Ammon's horn (tissue), 1 donor: ENCODE results near the gene ARRDC1.

Source experiments
- DNase-seq: peaks from one replicate; pipeline ENCODE4 v3.0.0-alpha.2; 2016; ENCODE audit warnings: low spot score

The ARRDC1 gene

DNA sequence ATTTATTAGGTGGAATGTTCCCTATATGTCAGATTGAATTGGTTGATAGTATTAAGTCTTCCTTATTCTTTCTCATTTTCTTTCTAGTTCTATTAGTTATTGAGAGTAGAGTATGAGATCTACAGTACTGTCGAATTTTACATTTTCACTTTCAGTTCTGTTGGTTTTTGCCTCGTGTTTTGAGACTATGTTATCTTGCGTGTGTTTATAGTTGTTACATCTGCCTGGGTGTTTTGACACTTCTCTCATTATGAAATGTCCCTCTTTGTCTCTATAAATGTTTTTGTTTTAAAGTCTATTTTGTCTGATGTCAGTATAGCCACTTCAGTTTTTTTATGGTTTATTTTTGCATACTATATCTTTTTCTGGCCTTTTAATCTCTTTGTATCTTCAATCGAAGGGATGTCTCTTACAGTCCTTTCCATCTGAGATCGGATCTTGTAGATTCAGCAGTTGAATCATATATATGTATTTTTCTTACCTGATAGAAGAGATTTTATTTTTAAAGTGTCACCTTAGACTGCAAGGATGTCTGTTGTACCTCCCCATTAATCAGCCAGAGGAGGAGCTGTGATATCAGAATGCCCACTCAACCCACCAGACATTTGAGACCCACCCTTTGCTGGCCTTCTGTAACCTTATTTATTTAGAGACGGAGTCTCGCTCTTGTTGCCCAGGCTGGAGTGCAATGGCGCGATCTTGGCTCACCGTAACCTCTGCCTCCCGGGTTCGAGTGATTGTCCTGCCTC lies 34.0 kb downstream of the ARRDC1 start:
- no peak for DNase-seq

DNA sequence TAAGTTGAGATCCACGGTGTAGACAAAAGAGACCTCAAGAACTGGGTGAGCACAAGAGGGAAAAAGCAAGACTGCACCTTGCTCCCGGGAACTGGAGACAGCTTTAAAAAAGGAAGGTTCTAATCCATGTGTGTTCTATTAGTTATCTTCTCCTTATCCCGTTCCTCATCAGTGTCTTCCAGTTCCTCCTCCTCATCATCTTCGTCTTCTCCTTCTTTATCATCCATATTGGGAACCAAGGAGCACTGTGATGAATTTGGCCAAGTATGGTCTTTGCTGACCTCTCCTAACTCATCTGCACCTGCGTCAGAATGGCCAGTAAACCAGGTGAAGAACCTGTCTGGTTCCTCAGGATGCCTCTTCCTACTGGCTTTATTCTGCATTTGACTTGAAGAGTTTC lies 35.4 kb downstream of the ARRDC1 start:
- no peak for DNase-seq

DNA sequence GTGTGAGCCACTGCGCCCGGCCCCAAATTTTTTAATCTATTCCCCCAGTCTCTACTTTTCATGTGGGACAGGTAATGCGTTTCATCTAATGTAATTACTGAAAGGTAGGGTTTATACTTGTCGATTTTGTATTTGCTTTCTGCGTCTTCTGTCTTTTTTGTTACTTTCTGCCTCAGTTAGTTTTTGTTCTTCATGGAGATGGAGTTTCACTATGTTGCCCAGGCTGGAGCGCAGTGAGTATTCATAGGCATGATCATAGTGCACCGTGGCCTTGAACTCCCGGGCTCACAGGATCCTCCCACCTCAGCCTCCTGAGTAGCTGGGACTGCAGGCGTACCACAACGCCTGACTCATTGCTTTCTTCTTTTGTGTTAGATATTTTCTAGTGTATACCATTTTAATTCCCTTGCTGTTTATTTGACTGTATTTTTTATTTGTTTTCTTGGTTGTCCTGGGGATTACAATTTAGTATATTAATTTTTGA lies 36.7 kb downstream of the ARRDC1 start:
- no peak for DNase-seq

DNA sequence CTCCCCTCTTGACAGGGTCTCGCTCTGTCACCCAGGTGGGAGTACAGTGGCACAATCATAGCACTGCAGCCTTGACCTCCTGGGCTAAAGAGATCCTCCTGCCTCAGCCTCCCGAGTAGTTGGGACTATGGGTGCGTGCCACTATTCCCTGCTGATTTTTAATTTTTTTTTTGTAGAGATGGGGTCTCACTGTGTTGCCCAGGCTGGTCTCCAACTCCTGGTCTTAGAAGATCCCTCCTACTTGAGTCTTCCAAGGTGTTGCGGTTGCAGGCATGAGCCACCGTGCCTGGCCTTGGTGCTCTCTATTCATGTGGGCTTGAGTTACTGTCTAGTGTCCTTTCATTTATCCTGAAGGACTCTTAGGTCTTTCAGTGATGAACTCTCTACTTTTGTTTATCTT lies 37.4 kb downstream of the ARRDC1 start:
- no peak for DNase-seq

DNA sequence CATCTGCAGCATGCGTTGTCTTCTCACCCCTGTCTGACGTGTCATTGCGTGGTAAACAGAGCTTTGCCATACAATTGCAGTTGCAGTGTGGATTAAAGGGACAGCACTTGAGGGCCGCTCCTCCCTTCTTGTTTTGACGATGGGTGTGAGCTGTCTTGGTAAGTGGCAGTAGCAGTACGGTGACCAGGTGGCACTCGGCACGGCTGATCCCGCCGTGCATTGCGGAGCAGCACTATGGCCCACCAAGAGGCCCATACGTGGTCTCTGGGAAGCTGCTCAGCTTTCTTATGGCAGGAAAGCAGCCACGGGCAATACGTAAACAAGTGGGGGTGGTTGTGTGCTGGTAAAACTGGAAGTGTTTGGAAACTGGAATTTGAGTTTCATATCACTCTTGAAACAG lies 38.4 kb downstream of the ARRDC1 start:
- DNase-seq: no peak

DNA sequence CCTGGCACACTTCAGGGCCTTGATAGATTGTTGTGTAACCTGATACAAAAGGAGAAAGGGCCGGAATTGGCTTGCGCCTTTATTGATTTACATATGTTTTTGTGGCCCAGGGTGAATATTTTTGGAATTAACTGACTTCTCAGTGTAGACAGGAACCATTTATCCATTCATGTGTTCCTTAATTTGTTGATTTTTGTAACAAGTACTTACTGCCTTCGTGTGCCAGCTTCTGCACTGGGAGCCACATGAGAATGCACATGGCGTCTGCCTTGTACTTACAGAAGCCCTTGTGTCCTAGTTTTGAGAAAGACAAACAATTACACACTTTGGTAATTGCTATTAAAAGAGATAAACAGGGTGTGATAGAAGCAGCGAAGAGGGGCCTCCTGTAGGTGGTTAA lies 39.7 kb downstream of the ARRDC1 start:
- DNase-seq: no peak

DNA sequence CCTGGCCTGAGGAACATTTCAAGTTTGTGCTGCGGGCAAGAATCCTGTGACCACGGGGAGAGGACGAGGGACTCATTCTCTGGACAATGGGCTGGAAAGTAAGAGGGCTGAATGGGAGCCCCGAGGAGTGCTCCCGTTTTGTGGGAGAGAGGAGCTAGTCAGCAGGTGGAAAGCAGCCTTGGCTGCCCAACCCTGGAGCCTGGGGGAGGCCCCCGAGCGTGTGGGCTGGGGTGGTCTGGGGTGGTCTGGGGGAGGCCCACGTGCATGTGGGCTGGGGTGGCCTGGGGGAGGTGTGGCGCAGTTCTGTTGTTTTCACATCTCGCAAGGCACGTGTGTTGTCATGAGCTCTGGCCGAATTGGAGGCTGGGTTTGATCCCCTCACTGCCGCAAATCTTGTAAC lies 40.9 kb downstream of the ARRDC1 start:
- no peak for DNase-seq

DNA sequence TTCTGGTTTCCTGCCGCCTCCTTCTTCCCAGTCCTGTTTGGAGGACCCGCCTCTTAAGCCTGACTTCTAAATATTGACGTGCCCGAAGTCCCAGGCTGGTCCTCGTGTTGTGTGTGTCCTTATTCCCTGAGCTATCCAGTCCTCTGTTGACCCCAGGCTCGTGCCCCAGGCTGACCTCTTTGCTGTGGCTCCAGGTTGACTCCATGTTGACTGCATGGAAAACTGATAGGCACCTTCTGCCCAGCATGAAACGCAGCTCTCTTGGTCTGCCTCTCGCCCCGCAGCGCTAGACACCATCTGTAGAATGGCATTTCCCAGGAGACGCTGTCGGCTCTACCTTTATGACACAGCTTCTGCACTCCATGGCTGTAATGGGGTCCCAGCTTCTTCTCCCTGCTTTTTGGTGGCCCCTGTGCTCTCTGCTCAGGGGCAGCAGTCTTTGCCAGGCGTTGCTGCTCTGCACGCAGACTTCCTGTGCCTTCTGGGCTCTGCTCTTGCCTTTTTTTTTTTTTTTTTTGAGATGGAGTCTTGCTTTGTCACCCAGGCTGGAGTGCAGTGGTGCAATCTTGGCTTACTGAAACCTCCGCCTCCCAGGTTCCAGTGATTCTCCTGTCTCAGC lies 41.7 kb downstream of the ARRDC1 start:
- no peak for DNase-seq

DNA sequence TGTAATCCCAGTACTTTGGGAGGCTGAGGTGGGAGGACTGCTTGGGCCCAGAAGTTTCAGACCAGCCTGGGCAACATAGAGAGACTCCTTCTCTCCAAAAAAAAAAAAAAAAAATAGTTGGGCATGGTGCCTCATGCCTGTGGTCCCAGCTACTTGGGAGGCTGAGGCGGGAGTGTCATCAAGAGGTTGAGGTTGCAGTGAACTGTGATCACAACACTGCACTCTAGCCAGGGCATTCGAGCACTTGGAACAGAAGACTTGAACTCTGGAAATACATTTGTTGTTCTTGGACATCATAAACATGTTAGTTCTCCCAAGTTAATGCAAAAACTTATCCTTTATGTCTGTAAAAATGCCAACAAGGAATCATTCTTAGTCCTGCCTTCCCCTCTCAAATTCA lies 42.9 kb downstream of the ARRDC1 start:
- DNase-seq: no peak

DNA sequence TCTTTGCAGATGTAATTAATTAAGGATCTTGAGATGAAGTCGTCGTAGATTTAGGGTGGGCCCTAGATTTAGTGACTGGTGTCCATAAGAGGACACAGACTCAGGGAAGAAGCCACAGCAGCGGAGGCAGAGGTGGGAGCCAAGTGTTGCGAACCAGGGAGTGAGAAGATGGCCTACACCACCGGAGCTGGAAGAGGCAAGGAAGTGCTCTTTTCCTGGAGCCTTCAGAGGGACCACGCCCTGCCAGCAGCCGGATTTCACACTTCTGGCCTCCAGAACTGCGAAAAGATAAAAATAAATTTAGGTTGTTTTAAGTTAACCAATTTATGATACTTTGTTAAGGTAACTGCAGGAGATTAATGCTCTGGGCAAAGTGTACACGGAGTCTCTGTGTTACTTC lies 44.1 kb downstream of the ARRDC1 start:
- no peak for DNase-seq

DNA sequence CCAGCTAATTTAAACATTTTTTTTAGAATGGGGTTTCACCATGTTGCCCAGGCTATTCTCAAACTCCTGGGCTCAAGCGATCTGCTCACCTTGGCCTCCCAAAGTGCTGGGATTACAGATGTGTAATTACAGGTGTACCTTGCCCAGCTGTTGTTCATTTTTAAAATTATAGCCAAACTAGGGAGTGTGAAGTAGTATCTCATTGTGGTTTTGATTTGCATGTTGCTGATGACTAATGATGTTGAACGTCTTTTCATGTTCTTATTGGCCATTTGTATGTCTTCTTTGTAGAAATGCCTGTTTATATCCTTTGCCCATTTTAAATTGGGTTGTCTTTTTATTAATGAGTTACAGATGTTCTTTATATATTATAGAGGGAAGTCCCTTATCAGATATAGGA lies 44.8 kb downstream of the ARRDC1 start:
- no peak for DNase-seq

DNA sequence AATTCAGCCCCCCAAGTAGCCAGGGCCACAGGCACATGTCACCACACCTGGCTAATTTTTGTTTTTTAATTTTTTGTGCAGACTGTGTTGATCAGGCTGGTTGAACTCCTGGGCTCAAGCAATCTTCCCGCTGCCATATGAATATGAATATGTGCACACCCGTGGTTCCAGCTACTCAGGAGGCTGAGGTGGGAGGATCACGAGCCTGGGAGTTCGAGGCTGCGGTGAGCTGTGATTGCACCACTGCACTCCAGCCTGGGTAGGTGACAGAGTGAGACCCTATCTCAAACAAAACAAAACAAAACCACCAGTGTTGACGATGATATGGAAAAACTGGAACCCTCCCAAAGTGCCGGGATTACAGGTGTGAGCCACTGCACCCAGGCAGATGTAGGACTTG lies 45.3 kb downstream of the ARRDC1 start:
- no peak for DNase-seq

DNA sequence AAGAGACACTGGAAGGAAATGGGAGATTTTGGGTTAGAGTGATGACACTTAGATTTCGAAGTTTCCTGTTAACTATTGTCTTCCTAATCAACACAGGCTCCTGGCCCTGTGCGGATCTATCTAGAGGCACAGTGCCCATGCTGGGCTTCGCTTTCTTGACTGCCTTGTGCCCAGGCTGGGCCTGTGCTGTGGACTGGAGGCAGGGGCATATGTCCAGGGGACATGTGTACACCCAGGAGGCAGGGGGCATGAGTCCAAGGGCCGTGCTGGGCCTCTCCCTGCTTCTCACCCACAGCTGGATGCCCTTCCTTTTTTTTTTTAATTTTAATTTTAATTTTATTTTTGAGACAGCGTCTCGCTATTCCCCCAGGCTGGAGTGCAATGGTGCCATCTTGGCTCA lies 50.9 kb downstream of the ARRDC1 start:
- DNase-seq: no peak

DNA sequence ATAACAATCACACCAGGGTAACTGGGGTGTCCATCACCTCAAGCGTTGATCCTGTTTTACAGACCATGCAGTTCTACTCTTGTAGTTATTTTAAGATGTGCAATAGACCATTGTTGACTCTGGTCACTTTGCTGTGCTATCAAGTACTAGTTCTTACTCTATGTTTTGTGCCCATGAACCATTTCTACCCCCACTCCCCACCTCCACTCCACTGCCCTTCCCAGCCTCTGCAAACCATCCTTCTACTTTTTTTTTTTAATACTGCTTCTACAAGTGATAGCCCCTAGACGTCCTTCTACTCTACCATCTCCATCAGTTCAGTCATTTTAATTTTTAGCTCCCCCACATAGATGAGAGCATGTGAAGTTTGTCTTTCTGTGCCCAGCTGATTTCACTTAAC lies 52.1 kb downstream of the ARRDC1 start:
- no peak for DNase-seq

DNA sequence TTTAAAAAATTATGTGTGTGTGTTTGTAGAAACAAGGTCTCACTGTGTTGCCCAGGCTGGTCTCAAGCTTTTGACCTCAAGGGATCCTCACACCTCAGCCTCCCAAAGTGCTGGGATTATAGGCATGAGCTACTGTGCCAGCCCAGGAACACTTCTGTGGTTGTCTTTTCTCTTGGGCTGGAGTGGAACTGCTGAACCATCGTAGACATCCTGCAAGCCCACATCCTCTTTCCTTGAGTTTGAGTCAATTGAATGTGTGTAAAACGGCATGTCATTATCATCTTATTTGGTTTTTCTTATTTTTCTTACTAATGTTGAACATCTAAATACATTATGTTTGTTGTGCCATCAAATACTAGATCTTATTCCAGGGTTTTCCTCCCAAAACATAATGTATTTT lies 53.3 kb downstream of the ARRDC1 start:
- DNase-seq: no peak

DNA sequence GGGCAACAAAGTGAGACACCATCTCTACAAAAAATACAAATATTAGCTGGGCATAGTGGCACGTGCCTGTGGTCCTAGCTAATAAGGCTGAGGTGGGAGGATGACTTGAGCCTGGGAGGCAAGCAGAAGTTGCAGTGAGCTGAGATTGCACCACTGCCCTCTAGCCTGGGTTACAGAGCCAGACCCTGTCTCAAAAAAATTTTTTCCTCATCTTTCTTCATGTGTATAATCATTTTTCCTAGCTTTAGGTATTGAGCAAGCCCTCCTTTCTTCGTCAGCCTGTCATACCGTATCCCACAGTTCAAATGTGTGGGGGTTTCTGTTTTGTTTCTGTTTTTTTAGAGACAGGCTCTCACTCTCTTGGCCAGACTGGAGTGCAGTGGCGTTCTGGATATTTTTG lies 54.7 kb downstream of the ARRDC1 start:
- DNase-seq: no peak

DNA sequence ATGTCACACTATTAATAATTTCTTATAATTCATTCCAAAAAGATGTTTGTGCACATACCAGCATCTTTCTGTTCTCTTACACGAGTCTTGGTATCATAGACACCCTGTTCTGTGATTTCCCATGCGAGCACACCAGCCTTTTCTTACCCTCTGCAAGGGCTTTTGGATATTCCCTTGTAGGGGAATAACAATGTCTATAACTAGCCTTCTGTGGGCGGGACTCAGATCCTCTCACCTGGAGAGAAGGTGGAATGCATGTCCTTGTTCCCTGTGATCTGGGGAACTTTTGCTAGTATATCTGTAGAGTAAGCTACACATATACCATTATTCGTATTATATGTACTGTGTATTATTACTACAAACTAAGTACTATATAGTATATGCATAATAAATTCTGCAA lies 58.1 kb downstream of the ARRDC1 start:
- no peak for DNase-seq

DNA sequence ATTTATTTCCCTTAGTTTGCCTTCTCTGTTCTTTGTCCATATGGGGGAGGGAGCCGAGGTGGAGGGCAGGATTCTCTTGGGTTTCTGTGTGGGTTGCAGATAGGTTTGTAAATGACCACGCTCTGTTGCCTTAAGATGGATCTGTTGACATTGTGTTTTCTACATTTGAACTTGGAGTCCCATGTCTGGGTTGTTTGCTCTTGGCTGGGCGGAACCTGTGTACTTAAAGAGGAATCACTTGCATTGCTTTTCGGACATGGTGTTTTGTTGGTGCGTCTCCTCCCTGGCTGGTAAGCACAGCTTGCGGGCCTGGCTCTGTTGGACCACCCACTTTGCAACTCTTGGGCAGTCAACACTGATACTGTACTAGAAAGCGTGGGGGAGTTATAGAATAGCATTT lies 59.2 kb downstream of the ARRDC1 start:
- DNase-seq: no peak
